ENCODE results near the gene RPL15. TPM values are rescaled to one million over a fixed set of nuclear protein-coding genes. Genes with fewer than 3 reads are reported as not detected.

Gene RPL15
- total RNA-seq, 1 donor from 2014 or later = 1,360 TPM

DNA sequence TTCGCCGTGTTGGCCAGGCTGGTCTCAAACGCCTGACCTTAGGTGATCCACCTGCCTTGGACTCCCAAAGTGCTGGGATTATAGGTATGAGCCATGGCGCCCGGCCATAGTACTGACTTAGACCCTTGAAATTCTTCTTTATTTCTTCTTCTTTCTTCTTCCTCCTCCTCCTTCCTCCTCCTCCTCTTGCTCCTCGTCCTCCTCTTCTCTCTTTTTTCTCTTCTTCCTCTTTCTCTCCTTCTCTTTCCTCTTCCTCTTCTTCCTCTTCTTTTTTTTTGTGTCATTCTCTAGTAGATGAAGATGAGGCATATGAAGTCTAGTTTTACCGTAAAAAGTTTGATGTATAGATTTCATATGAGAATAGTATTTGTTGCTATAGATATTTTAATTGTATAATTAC, 9.3 kb downstream of the RPL15 start:
- no peak for DNase-seq (ENCODE audit: low spot score)

DNA sequence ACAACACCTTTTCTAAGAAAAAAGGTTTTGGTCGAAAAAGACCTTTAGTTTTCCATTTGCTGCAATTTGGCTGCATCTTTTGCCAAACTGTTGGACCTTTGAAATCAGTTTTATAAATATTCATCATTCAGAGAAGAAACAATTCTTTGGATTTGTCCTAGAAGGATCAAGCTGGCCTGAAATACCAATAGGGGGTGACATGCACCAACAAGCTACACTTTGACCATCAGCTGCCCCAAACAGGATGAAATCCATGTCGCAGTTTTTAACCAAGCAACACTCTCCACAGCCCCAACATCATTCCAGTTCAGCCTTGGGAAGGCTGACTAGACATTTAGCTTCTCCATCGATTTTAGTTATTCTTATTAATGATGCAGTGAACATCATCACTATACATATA, 9.8 kb downstream of the RPL15 start:
- no peak for DNase-seq (ENCODE audit: low spot score)

DNA sequence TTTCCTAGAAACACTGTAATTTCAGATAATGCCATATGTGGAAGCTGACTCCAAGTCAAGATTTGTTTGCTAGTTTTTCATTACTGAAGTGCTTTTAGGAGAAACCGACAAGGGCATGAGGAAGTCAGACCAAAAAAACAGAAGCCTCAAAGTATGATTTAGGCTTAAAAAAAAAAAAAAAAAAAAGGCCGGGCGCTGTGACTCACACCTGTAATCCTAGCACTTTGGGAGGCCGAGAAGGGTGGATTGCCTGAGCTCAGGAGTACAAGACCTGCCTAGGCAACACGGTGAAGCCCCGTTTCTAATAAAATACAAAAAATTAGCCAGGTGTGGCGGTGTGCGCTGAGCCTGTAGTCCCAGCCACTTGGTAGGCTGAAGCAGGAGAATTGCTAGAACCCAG, 11.6 kb downstream of the RPL15 start:
- DNase-seq (ENCODE audit: low spot score) = no peak

DNA sequence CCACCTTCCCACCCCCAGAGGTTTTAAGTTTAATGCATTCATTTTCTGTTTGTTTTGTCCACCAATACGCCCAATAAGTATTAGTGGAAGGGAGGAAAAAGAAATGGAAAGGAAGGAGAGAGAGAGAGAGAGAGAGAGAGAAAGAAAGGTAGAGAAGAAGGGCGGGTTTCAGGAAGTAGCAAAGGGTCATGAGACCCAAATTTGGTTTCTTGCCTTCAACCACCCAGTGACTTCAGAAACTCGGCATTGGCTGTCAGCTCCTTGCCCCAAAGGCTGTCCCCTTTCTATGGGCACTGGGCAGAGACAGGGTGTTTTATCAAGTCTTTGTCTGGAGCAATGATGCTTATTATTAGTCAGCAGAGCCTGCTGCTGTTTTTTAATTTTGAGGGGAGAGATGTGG, 14.7 kb downstream of the RPL15 start:
- no peak for DNase-seq (ENCODE audit: low spot score)

DNA sequence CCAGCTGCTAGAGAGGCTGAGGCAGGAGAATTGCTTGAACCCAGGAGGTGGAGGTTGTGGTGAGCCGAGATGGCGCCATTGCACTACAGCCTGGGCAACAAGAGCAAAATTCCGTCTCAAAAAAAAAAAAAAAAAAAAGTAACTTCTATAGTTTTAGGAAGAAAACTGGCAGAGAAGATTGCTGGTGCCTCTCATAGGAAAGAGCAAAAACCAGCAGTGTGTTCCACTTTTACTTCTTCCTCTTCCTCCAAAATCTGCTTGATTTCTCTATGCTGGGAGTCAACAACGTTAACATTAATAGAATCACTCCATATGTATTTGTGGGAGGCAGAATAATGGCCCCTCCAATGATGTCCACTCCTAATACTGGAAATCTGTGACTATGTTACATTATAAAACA, 15.6 kb downstream of the RPL15 start:
- no peak for DNase-seq (ENCODE audit: low spot score)

DNA sequence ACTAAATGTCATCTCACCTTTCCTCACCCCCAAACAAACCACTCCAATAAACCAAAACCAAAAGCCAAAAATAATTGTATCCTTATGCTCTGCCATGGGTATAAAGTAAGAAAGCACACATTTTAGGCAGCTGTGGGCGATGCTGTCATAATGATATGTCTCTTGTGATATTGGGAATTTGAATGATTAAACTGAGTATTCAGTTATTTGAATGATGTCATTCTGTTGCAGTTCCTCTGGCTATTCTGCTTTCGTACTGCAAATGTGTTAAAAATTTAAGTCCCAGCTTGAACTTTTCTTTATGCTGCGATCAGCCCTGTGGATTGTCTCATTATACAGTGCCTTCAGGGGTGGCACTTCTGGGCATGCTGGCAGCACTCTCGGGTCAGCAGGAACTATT, 17.3 kb downstream of the RPL15 start:
- DNase-seq (ENCODE audit: low spot score) = no peak

DNA sequence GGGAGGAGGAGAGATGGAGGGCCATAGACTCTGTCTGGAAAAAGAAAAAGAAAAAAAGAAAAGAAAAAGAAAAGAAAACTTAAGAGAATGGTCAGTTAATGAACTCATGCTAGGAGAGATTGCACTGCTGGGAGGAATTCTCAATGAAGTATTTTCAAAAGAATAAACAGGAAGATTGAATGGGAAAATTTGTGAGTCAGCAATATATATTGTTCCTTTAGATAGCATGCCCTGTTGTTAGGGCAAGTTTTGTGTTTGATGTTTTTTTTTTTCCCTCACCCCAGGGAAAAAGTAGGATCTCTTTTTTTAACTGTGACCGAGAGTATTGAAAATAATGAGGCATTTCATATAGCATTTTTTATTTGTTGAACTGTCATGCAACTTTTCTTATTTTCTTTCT, 20.4 kb downstream of the RPL15 start:
- no peak for DNase-seq (ENCODE audit: low spot score)

DNA sequence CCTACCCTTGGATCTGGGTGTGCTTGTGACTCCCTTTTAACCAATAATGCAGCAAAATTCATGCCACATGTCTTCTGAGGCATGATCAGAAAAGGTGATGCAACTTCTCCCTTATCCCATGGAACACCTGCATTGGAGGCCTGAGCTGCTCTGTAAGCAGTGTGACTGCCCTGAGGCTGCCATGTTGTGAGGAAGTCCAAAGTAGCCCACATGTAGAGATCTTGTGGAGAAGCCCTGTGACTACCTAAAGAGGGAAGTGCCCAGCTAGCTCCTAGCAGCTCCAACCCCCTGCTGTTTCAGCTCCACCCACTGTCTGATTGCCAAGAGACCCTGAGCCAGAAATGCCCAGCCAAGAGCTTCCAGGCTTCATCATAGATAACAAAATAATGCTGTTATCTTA, 21.8 kb downstream of the RPL15 start:
- DNase-seq (ENCODE audit: low spot score) = no peak

DNA sequence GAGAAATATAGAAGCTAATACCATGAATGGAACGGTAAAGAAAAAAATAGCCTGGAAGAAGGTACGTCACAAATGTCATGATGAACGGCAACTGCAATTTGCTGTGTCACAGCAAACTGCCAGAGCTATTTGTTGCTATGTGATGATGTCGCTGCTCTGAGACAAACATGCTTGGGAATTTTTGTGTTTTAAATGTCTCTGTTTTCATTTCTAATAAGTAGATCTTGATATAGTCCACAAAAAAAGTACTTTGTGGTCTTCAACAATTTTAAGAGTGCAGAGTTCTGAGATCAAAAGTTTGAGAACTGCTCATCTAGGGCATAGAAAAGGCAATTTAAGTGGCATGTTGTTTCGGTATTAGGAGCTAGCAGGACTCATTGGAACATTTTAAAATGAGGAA, 23.8 kb downstream of the RPL15 start:
- DNase-seq (ENCODE audit: low spot score) = no peak

DNA sequence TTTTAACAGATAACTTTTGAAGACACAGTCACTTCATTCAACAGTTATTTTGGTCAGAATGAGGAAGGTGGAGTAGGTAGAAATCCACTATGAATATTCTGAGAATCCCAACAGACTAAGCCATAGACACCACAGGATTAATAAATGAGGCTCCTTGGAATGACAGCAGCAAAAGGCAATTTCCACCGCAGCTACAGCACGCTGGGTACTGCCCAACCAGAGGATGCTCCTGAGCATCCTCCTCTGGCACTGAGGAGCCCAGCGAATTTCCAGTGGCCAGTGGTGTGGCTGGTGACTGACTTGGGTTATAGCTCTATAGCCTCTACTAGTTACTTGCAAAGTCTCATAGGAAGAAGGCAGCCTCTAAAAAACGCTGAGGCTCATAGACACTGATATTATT, 24.5 kb downstream of the RPL15 start:
- no peak for DNase-seq (ENCODE audit: low spot score)

DNA sequence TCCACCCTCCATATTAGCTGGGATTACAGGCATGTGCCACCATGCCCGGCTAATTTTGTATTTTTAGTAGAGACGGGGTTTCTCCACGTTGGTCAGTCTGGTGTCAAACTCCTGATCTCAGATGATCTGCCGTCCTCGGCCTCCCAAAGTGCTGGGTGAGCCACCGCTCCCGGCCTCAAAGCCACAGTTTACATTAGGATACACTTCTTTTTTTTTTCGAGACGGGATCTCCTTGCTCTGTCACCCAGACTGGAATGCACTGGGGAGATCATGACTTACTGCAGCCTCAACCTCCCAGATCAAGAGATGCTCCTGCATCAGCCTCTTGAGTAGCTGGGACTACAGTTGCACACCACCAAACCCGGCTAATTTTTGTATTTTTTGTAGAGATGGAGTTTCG, 25.6 kb downstream of the RPL15 start:
- no peak for DNase-seq (ENCODE audit: low spot score)

DNA sequence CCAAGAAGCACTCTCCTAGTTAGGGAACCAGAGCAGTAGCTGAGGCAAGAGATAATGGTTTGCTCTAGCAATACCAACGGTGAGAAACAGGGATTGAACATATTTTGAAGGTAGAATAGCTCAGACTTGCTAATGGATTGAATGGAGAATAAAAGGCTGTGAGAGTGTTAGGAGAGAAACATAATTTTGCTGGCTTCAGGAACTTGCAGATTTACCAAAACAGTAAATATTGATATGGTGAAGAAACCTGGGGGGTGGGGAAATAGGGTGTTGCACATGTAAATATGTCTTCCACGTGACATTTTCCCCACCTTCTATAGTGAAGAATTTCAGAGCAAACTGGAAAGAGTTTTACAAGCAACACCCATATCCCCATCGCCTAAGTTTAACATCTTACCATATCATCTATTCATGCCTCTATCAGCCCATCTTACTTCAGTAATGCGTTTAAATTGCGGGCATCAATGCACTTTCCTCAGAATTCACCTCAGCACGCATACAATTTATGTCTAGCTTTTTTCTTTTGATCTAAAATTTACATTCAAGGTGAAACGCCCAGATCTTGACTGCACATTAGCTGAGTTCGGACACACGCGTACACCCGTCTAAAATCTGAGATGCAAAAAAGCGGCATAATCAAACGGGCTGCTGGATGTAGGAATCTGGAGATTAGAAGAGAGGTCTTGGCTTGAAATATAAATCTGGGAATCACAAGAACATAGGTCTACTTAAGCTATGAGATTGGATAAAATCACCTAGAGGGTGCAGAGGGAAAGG, 27.3 kb downstream of the RPL15 start:
- no peak for DNase-seq (ENCODE audit: low spot score)

DNA sequence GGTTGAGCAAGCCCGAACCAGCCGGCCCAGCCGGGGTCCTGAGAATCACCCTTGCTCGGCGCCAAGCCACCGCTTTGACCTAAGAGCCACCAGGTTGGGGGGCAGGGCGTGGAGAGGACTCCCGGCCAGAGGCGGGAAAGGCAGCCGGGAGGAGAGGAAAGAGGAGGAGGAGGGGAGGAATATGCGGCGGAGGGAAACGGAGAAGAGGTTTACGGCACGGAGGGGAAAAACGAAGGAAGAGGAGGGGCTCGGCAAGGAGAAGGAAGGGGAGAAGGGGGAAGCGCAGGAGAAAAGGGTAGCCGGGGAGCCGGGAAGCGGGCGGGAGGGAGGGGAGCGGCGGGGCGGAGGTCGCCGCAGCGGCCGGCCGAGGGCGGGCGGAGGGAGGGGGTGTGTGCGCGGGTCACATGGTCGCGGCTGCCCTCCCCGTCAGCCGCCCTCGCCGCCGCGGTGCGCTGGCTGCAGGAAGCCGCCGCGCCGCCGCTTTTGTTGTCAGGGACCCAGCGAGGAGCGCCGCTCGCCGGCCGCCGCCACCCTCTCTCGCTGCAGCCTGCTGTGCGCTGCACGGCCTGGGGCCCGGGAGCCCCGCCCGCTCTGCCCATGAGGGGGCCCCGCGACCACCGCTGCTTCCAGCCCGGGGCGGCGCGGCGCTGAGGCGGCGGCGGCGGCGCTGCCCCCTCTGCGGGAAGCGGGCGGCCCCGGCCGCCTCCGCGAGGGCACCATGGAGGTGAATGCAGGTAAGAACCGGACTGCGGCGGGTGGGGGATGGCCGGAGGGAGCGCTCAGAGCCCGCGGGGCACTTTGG, 28.1 kb downstream of the RPL15 start, which contains the start of gene NR1D2:
Gene NR1D2, plus strand, starts transcription at position 426 of the 802 bp plus-strand sequence. Its CDS starts 293 bp downstream, at position 719.
- peak; percentile 94 for DNase-seq (ENCODE audit: low spot score)

DNA sequence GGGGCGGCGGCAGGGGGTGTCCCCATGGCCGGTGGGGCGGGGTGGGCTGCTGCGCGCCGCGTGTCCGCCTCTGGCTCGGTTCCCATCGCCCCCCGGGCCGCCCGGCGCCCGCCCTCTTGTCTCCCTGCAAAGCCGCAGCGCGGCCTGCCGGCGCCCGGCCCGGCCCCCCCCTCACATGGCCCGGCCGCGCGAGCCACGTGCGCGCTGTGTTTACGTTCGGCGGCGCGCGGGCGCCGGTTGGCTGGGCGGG, 28.7 kb downstream of the RPL15 start:
- no peak for DNase-seq (ENCODE audit: low spot score)

DNA sequence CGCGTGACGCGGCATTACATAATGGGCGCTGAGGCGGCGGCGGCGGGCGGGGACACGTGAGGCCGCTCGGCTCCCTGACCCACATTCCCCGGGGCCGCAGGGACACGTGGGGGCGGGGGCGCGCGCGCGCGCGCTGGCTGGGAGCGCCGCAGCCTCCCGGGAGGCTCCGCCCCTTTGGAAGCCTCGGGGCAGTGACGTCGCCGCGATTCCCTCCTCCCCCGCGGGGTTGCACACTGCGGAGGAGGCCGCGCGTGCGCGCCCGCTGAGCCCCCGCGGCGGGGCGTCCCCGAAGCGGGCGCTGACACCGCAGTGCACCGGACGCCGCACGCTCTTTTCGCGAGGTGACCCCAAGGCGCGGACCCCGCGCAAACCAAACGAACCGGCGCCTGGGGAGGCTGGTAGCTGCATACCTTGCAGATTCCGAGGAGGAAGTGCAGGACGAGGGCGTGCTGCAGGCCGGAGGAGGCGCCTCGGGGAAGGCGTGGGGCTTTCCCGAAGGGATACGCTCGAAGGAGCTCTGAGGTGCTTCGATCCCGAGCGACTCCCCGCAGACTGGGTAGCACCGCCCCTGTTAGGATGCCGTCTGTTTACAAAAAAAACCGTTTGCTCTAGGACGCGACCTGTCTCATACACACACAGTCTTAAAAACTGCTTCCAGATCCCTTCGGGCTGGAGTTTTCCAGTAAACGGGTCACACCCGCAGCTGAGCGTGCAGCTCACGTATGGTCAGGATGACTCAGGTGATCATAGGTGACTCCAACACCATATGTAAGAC, 29.2 kb downstream of the RPL15 start:
- peak; percentile 99 for DNase-seq (ENCODE audit: low spot score)

DNA sequence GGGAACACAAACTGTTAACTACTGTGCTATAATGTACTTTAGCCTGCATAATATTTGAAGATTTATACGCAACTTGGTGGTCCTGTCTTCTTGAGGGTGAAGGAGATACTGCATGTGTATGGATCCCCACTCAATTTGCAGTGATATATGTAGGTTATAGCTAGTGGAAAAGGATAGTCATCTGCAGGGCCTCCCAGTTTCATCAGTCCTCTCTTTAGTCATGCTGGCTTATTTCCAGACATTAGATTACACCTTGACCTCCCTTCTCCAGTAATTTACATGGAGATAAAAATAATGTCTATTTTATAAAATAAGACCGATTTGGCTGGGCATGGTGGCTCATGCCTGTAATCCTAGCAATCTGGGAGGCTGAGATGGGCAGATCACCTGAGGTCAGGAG, 31.8 kb downstream of the RPL15 start:
- no peak for DNase-seq (ENCODE audit: low spot score)

DNA sequence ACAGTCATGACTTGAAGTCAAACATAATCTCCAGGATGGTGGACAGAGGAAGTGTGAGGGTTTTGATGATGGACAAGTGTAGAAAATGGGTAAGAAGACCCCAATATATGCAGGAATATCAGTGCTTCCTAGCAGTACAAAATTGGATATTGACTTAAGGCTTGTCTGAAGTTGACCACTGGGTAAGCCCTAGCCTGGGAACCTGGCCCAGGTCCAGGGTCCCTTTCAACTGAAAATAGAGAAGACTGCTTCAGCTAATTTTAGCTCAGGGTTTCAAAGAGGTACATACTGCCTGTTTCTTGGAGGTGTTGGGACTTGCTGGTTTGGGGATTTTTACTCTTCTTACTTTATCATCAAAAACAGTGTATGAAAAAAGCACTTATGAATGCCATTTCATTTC, 32.9 kb downstream of the RPL15 start:
- no peak for DNase-seq (ENCODE audit: low spot score)

DNA sequence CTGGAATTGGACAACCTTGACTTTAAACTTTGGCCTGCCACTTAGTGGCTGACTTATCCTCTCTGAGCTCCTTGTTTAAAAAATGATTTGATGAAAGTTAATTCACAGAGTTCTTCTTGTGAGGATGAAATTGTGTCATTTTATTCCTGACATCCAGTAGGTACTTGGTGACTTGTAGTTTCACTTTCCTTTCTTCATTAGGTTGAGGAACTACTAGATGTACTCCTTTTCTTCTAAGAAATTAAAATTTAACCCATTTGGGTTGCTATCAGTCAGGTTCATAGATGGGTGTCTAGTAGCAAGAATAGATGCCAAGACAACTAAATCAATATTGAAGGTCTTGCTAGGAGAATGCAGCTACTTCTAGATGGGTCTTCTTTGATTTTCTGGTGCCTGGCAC, 33.4 kb downstream of the RPL15 start:
- no peak for DNase-seq (ENCODE audit: low spot score)

DNA sequence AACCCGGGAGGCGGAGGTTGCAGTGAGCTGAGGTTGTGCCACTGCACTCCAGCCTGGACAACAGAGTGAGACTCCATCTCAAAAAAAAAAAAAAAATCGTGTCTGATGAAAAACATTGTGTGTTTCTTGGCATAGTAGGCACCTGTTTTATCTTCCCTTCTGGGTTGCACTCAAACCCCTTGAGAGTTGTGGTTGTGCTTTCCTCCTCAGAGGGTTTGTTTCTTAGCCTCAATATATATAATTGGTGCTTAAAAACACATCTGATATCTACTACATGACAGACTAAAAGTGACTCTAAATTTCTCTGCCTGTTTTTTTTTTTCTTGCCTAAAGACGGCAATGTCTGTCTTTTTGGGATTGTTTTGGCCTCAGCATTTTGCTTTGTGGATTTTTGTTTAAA, 35.7 kb downstream of the RPL15 start:
- DNase-seq (ENCODE audit: low spot score) = no peak

DNA sequence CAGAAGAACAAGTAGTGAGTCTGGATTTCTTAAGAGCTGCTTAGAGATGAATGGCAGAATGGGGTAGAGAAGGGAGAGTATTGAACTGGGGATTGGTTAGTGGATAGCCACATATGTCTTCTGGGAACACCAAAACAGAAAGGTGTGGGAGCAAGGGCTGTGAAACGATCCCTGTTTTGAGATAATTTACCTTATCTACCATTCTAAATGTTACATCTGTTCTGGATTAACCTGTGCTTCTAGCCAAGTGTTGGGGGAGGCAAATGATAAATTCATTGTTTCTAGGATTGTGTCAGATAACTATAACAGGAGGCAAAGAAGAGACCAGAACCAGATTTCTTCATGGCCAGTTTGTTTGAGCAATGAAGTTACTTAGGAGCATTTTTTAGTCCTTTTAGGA, 36.6 kb downstream of the RPL15 start:
- no peak for DNase-seq (ENCODE audit: low spot score)

DNA sequence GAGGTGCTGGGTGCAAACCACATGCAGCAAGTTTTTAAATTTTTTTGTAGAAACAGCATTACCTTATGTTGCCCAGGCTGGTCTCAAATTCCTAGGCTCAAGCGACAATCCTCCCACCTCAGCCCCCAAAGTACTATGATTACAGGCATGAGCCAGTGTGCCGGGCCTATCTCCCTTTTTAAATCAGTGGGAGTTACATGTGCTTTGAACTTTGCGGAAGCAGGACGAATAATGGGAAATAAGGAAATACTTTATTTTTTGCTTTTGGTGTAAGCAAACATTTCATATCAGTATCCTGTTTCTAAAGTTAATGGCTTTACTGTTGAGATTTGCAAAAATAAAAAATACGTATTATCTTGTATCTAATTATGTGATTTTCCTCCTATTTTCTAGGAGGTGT, 37.2 kb downstream of the RPL15 start:
- DNase-seq (ENCODE audit: low spot score) = no peak

DNA sequence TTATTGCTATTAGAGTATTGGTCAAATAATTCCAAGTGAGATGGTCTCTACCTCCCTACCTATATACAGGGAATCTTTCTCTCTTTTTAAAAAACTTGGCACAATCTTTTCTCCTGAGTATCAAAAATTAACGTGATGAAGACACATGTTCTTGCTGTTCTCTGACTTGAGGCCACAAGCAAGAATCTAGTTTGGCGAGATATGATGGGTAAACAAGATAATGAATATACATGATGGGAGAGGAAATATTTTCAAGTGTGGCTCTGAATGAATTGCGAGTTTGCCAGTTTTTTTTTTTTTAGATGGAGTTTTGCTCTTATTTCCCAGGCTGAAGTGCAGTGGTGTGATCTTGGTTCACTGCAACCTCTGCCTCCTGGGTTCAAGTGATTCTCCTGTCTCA, 39.8 kb downstream of the RPL15 start:
- DNase-seq (ENCODE audit: low spot score) = no peak

All from mesenteric fat pad (tissue), 1 donor.